ENCODE measurements around the gene KRTAP20-3.

GRCh38 chr21:30605968-30606367 is 36.7 kb upstream of the KRTAP20-3 start:
- TF ChIP-seq CTCF (IDR thresholded peaks at IDR 0.05) (no peak), POLR2A (IDR thresholded peaks at IDR 0.05) (no peak)

Measured in uterus (tissue), 2 donors.